ENCODE results near the gene PTPRG.

DNA sequence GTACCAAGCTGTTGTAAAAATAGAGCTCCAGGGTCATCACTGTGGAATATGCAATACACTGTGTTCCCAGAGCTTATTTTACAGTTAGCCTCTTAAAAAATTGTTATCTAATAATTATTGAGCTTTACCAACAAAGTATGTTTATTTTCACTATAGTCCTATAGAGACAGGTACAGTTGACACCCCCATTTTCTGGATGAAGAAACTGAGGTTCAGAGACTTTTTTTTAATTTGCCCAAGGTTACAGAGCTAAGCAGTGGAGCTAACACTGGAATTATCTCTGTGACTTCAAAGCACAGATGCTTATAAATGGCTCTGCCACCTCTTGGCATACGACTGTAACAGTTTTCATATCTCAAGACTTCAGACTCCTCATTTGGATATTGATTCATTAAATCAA is 685.6 kb downstream of the PTPRG start:
- TF ChIP-seq, protein P1, sequence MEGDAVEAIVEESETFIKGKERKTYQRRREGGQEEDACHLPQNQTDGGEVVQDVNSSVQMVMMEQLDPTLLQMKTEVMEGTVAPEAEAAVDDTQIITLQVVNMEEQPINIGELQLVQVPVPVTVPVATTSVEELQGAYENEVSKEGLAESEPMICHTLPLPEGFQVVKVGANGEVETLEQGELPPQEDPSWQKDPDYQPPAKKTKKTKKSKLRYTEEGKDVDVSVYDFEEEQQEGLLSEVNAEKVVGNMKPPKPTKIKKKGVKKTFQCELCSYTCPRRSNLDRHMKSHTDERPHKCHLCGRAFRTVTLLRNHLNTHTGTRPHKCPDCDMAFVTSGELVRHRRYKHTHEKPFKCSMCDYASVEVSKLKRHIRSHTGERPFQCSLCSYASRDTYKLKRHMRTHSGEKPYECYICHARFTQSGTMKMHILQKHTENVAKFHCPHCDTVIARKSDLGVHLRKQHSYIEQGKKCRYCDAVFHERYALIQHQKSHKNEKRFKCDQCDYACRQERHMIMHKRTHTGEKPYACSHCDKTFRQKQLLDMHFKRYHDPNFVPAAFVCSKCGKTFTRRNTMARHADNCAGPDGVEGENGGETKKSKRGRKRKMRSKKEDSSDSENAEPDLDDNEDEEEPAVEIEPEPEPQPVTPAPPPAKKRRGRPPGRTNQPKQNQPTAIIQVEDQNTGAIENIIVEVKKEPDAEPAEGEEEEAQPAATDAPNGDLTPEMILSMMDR (IDR thresholded peaks at IDR 0.05; ENCODE audit: insufficient read depth, low read depth, low read length): no peak
- TF ChIP-seq EZH2 (IDR thresholded peaks at IDR 0.05; ENCODE audit: insufficient read depth, low read length): no peak
